Measurements from ENCODE around the gene FBXO45. TPM values are rescaled to one million over a fixed set of nuclear protein-coding genes. Genes with fewer than 3 reads are reported as not detected.
"Not testable (repeated sequence)": the region's sequence is repeated elsewhere in the genome, so short reads cannot be mapped to it uniquely, and the experiment has no call there.

The FBXO45 gene
- total RNA-seq, 1 donor from 2014 or later = 23.1 TPM

- no peaks in the 10 kb centered on the region for H3K27me3 ChIP-seq
- no peak overlapping the region for H3K4me3 ChIP-seq
- peaks cover 2% of the 10 kb centered on the region for H3K27me3 Mint-ChIP-seq (ENCODE audit: insufficient read depth, low read depth)
- no peak for TF ChIP-seq EZH2 (IDR thresholded peaks at IDR 0.05)
- TF ChIP-seq, protein P1, sequence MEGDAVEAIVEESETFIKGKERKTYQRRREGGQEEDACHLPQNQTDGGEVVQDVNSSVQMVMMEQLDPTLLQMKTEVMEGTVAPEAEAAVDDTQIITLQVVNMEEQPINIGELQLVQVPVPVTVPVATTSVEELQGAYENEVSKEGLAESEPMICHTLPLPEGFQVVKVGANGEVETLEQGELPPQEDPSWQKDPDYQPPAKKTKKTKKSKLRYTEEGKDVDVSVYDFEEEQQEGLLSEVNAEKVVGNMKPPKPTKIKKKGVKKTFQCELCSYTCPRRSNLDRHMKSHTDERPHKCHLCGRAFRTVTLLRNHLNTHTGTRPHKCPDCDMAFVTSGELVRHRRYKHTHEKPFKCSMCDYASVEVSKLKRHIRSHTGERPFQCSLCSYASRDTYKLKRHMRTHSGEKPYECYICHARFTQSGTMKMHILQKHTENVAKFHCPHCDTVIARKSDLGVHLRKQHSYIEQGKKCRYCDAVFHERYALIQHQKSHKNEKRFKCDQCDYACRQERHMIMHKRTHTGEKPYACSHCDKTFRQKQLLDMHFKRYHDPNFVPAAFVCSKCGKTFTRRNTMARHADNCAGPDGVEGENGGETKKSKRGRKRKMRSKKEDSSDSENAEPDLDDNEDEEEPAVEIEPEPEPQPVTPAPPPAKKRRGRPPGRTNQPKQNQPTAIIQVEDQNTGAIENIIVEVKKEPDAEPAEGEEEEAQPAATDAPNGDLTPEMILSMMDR (IDR thresholded peaks at IDR 0.05) = peak; percentile 99
- no peak for TF ChIP-seq EZH2phosphoT487 (IDR thresholded peaks at IDR 0.05)
- no peak overlapping the region for H3K9ac ChIP-seq
- peaks cover 3% of the 10 kb centered on the region for H3K4me1 ChIP-seq
- H3K4me2 ChIP-seq = no peak overlapping the region
- peak; percentile 95 for DNase-seq (ENCODE audit: low spot score)
- H3K9me3 ChIP-seq (ENCODE audit: low read depth) = no peaks in the 10 kb centered on the region
- H4K20me1 ChIP-seq (ENCODE audit: low read depth) = no peaks in the 10 kb centered on the region
- H3K79me2 ChIP-seq (ENCODE audit: low read depth) = no peaks in the 10 kb centered on the region
- H3K36me3 Mint-ChIP-seq = no peaks in the 10 kb centered on the region
- H3K4me3 Mint-ChIP-seq = no peak overlapping the region
- H3F3A ChIP-seq (ENCODE audit: low read depth) = no peaks in the 10 kb centered on the region
- no peak overlapping the region for H3K27ac ChIP-seq
- H3K9me3 Mint-ChIP-seq = no peaks in the 10 kb centered on the region
- peaks cover 14% of the 10 kb centered on the region for H3K4me1 Mint-ChIP-seq
- peak overlapping the region; percentile 38 for H2AFZ ChIP-seq (replicated peaks)
- H3K36me3 ChIP-seq = no peaks in the 10 kb centered on the region
- no peak overlapping the region for H3K27ac Mint-ChIP-seq
Measured at GRCh38 chr3:196609343-196609775, 40.9 kb downstream of the FBXO45 start.

GRCh38 chr3:196609805-196610515, 41.5 kb downstream of the FBXO45 start:
- Mint-ChIP-seq H3K27me3 (ENCODE audit: insufficient read depth, low read depth) (peaks cover 2% of the 10 kb centered on the region), H3K27ac (no peak overlapping the region)
- DNase-seq (ENCODE audit: low spot score) = no peak

DNA sequence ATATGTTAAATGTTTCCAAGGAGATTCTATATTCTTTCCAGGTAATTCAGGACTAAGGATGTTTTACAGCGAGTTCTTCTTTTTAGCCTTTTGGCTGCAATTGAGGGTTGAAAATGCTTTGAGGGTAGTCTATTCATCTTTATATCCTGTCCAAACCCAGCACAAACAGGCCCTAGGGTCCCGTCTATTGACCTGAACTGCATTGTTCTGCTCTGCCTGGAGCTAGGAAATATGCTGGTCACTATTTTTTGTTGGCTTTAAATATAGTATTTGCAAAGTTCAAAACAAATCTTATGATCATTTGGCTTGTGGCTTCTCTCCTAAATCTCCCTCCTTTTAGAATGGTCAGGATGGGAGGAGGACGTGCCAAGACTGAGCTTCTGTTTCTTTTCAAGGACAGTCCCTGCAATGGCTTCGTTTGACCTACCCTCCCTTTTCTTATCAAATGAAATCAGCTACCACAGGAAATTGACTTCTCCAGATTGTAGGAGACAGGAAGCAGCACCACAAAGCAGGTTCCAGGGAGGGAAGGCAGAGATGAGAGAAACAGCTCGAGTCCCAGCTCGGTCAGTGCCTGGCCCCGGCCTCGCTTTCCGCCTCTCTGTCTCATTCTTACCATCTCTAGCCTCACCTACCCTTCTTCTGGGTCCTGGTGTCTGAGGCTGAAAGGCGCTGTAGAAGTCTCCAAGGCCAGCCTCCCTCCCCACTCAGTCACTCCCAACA, 43.5 kb downstream of the FBXO45 start:
- no peak for DNase-seq (ENCODE audit: low spot score)
- Histone ChIP-seq H3F3A (ENCODE audit: low read depth) (no peaks in the 10 kb centered on the region), H3K9me3 (ENCODE audit: low read depth) (no peaks in the 10 kb centered on the region), H2AFZ (replicated peaks) (peak overlapping the region; percentile 70), H3K4me3 (no peak overlapping the region), H3K36me3 (no peaks in the 10 kb centered on the region), H3K4me2 (no peak overlapping the region), H3K9ac (no peak overlapping the region), H3K27ac (no peak overlapping the region), H3K79me2 (ENCODE audit: low read depth) (no peaks in the 10 kb centered on the region), H4K20me1 (ENCODE audit: low read depth) (no peaks in the 10 kb centered on the region), H3K27me3 (no peaks in the 10 kb centered on the region), H3K4me1 (peaks cover 3% of the 10 kb centered on the region)
- Mint-ChIP-seq H3K36me3 (no peaks in the 10 kb centered on the region), H3K4me3 (no peak overlapping the region), H3K27me3 (ENCODE audit: insufficient read depth, low read depth) (peaks cover 2% of the 10 kb centered on the region), H3K4me1 (peaks cover 14% of the 10 kb centered on the region), H3K27ac (no peak overlapping the region), H3K9me3 (no peaks in the 10 kb centered on the region)
- TF ChIP-seq, protein P1 (IDR thresholded peaks at IDR 0.05) = no peak
- TF ChIP-seq EZH2 (IDR thresholded peaks at IDR 0.05) (no peak), EZH2phosphoT487 (IDR thresholded peaks at IDR 0.05) (no peak)

More at GRCh38 chr3:196609805-196610515, 41.5 kb downstream of the FBXO45 start:
- Mint-ChIP-seq H3K9me3 (no peaks in the 10 kb centered on the region), H3K4me1 (peaks cover 14% of the 10 kb centered on the region), H3K4me3 (no peak overlapping the region), H3K36me3 (no peaks in the 10 kb centered on the region)
- H3K4me2 ChIP-seq = no peak overlapping the region
- no peaks in the 10 kb centered on the region for H4K20me1 ChIP-seq (ENCODE audit: low read depth)
- no peaks in the 10 kb centered on the region for H3K36me3 ChIP-seq
- no peak overlapping the region for H3K4me3 ChIP-seq
- no peak overlapping the region for H3K9ac ChIP-seq
- H3K27me3 ChIP-seq = no peaks in the 10 kb centered on the region
- H3K27ac ChIP-seq = no peak overlapping the region
- peaks cover 3% of the 10 kb centered on the region for H3K4me1 ChIP-seq
- no peaks in the 10 kb centered on the region for H3K9me3 ChIP-seq (ENCODE audit: low read depth)
- TF ChIP-seq EZH2 (IDR thresholded peaks at IDR 0.05) (no peak), EZH2phosphoT487 (IDR thresholded peaks at IDR 0.05) (no peak)
- TF ChIP-seq, protein P1 (IDR thresholded peaks at IDR 0.05) = no peak
- no peaks in the 10 kb centered on the region for H3K79me2 ChIP-seq (ENCODE audit: low read depth)
- H3F3A ChIP-seq (ENCODE audit: low read depth) = no peaks in the 10 kb centered on the region
- peak overlapping the region; percentile 38 for H2AFZ ChIP-seq (replicated peaks)

GRCh38 chr3:196615234-196615633, 46.8 kb downstream of the FBXO45 start:
- H3K4me3 Mint-ChIP-seq; H3K36me3 ChIP-seq; DNase-seq (ENCODE audit: low spot score); H3K9ac ChIP-seq; H3K9me3 Mint-ChIP-seq; H3K9me3 ChIP-seq (ENCODE audit: low read depth); H3K36me3 Mint-ChIP-seq; H3K27ac ChIP-seq; H3K4me3 ChIP-seq; H3K27me3 ChIP-seq; H3K4me2 ChIP-seq; H3K79me2 ChIP-seq (ENCODE audit: low read depth); H2AFZ ChIP-seq (replicated peaks); H3K27me3 Mint-ChIP-seq (ENCODE audit: insufficient read depth, low read depth); H3K27ac Mint-ChIP-seq; H4K20me1 ChIP-seq (ENCODE audit: low read depth): not testable (repeated sequence)
- Histone ChIP-seq H3F3A (ENCODE audit: low read depth) (peaks cover 20% of the 10 kb centered on the region), H3K4me1 (peaks cover 15% of the 10 kb centered on the region)
- peaks cover 22% of the 10 kb centered on the region for H3K4me1 Mint-ChIP-seq
